Hematopoietic multipotent progenitor cell treated with erythropoietin and hydrocortisone succinate and interleukin-3 and kit ligand, for 8 days (in vitro differentiated cells): ENCODE measurements around the gene PIN1.
"Not testable (repeated sequence)": the region's sequence is repeated elsewhere in the genome, so short reads cannot be mapped to it uniquely, and the experiment has no call there.

Experiments
- DNase-seq: peaks from one replicate; pipeline ENCODE4 v3.0.0-alpha.2; 2015

The PIN1 gene

DNA sequence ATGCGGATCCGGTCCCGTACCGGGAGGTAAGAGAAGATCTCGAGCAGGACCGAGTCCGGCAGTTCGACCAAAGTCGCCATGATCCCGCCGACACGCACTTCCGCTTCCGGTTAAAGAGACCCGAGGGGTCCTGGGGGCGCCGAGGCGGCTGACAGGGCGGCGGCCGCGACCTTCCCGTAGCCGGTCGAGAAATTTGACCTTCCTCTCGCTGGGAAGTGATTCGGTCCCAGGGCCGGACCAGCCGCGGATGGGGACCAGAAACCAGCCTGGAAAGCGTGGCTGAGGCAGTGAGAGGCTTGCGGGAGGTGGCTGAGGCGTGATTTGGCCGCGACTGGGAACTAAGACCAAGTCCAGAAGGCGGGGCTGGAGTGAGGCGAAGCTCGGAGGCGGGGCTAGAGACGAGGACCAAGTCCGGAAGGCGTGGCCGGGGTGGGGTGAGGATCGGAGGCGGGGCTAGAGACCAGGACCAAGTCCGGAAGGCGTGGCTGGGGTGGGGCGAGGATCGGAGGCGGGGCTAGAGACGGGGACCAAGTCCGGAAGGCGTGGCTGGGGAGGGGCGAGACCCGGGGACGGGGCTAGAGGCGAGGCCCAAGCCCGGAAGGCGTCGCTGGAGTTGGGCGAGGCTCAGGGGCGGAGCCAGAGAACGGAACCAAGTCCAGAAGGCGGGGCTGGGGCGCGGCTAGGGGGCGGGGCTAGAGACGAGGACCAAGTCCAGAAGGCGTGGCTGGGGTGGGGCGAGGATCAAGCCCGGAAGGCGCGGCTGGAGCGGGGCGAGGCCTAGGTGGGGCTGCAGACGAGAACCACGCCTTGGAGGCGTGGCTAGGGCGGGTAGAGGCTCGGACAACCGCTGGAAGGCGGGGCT is 16.2 kb upstream of the PIN1 start, which contains the start of gene FBXL12:
TSS of gene FBXL12 (minus strand) at position 346 of the 862 bp plus-strand sequence. CDS start at position 80, 266 bp downstream.
- peak; percentile 98 for DNase-seq

DNA sequence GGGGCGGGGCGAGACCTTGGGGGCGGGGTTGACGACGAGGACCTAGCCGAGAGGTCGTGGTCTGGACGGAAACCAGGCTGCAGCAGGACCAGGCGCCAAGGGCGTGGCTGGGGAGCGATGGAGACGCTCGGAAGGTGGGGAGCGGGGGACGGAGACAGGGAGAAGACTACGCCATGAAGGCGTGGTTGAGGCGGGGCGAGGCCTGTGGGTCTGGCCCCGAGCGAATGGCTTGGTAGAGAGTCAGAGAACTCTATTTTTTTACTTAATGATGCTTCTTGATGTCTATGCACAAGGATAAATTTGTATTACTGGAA is 15.6 kb upstream of the PIN1 start:
- DNase-seq, result no peak

GRCh38 chr19:9820034-9820433 is 15.1 kb upstream of the PIN1 start:
- DNase-seq, result not testable (repeated sequence)

- no peak for DNase-seq
Observed at GRCh38 chr19:9823816-9824215, 11.3 kb upstream of the PIN1 start.

GRCh38 chr19:9827289-9828238 is 7.6 kb upstream of the PIN1 start, which contains the start of gene UBL5:
UBL5 (plus strand) TSS chr19:9827918; CDS start chr19:9828338, 420 bp downstream.
- peak; percentile 94 for DNase-seq

DNA sequence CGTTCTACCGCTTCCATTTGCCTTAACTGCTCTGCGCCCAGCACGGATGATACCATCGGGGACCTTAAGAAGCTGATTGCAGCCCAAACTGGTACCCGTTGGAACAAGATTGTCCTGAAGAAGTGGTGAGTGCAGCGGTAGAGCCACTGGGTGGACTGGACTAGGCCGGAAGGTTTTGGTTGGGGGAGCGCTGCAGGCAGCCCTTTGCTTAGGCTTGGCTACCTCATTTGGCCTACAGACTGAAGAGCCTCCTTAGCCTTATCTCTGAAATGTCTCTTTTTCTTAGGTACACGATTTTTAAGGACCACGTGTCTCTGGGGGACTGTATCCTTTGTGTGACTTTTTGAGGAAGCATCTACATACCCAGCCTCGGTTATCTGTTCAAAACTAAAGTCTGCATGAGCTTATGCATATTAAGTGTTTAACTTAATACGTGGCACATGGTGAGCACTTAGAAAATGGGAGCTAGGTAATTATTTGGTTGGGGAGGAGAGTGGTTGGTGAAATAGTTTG is 6.5 kb upstream of the PIN1 start:
- DNase-seq, result peak; percentile 20

DNA sequence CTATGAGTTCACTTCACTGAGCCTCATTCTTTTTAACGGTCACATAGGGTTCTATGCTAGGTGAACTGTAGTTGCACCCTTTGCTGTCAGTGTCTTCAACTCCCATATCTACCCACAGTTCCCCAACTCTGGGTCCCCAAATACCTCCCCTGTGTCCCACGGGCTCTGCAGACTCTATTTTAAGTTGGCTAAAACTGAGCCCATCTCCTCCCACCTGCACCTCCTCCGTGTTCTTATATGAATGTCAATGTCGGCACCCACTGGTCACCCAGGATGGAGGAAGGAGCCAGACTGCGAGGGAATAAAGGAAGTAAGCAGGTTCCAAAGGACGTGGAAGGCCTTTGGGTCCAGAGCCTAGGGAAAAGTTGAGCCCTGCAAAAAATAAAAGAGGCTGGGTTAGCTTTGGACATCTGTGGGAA is 802 bp upstream of the PIN1 start:
- DNase-seq, result no peak

DNA sequence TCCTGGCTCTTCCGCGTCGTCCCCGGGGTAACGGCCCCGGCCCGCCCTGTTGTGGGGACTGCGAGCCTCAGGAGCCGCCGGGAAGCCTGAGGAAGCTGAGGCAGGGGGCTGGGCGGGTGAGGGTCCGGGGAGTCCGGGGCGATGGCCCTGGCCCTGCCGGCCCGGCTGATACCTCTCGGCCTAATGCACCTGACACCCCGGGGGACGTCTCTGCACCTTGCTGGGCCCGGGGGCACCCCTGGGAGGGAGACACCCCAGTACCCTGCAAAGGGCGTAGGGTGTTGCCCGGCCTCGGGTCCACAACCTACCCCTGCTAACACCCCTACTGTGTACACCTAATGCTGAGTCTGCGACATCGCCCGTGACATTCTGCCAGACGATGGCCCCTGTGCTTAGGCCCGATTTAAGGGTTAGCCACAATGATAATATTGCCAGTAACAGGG is 410 bp downstream of the PIN1 start:
- no peak for DNase-seq

DNA sequence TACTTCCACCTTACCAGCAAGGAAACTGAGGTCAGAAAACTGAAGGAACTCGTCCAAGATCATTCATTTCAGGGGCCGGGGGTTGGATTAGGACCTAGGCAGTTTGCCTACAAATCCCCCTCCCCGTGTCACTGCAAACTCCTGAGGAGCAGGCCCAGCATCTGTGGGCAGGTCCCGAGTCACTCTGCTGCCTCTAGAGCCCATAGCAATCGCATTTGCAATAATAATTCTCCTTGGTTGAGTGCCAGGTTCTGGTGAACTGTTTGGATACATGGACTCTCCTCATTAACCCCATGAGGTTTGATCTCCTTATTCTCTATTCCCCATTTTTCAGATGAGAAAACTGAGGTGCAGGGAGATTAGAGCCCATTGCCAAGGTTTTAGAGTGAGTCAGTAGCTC is 903 bp downstream of the PIN1 start:
- peak; percentile 75 for DNase-seq

- DNase-seq, result no peak
Observed at GRCh38 chr19:9838324-9838723, 3.2 kb downstream of the PIN1 start.

GRCh38 chr19:9839415-9839814 is 4.3 kb downstream of the PIN1 start:
- DNase-seq, result no peak

DNA sequence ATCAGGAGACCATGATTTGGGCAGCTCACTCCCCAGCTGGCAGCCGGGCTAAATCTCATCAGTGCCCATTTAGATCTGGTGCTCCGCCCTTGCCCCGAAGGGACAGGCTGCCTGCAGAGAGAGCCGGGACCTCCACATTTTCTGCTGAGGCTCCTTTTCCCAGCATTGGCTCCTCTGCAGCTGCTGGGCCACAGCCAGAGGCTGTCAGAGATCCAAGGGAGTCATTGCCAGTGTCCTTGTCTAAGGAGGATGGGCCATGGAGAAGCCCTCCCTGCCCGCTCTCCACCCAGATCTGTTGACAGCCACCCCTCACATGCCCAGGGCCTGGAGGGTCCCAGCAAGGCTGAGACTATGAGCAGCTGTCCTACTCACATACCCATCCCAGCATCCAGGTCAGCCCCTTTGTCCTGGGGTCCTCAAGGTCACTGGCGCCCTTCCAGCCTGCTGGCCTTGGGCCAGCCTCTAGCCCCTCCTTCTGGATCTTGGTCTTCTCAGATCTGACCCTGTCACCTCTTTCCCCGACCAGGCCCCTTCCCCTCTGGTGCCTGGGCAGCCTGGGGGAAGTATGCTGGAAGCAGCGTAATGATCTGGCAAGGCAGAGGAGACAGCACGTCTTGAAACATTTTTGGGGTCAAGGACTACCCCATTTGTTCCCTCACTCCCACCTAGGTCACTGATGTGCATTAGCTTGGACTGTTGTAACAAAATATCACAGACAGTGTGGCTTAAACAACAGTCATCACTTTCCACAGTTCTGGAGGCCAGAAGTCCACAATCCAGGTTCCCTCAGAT is 7.9 kb downstream of the PIN1 start:
- DNase-seq, result no peak

GRCh38 chr19:9843626-9844273 is 8.6 kb downstream of the PIN1 start:
- not testable (repeated sequence) for DNase-seq

GRCh38 chr19:9847087-9847671 is 12.1 kb downstream of the PIN1 start:
- DNase-seq, result peak; percentile 61

- DNase-seq, result no peak
Observed at GRCh38 chr19:9848060-9848459, 12.9 kb downstream of the PIN1 start.

GRCh38 chr19:9848762-9849161 is 13.6 kb downstream of the PIN1 start:
- DNase-seq, result no peak

- DNase-seq, result no peak
Observed at GRCh38 chr19:9849791-9850190, 14.7 kb downstream of the PIN1 start.

DNA sequence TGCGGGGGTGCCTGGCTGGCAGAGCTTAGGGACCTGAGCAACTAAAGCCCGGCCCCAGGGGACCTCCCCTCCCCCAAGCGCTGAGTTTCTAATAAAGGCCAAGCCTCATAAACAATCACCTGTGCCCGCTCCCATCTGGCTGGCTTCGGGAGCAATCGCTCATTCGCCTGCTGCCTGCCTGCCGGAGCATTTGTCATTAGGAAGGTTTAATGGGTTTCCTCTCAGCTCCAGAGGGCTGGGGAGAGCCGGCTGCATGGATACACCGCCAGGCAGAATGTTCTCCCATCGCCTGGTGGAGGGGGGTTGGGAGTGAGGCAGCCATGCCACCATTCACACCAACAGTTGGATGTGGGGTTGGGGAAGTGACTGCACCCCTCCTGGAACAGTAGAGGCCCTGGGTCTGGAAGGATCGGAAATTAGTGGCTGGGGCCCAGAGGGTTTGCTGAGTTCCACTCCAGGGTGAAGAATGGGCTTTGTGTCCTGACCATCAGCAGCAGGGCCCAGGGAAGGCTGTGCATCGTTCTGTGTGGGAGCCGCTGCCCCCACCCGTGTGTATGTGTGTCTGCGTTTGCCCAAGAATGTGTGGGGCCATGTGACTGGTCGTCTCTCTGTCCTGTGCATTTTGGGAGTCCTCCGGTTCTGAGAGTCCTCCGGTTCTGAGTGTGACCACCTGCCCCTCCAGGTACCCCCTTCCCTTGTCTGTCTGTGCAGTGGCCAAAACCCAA is 15.3 kb downstream of the PIN1 start:
- DNase-seq, result no peak

DNA sequence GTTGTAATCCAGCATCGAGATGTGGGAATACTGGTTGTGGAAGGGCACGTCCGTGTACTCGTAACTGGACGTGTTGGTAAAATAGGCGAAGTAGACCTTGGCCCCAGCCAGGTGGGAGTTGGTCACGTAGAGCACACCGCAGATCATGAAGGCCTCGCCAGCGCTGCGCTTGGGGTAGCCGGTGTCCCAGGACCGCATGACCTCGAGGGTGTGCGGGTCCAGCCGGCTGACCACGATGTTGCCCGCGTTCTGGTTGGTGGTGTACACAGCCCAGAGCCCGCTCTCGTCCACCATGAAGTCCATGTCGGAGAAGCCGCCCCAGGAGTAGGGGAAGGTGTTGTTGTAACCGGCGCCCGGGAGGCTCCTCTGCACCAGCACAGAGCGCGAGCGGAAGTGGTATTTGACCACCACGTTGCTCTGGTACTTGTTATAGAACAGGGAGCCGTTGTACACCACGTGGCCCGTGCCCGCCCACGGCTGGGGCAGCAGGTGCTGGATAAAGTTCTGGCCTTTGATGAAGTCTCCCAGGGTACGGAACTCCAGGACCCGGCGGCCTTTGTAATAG is 19.2 kb downstream of the PIN1 start:
- DNase-seq, result no peak

- no peak for DNase-seq
Observed at GRCh38 chr19:9856609-9857008, 21.5 kb downstream of the PIN1 start.
